WI38 (cell line): Measurements from ENCODE around the gene MED8.

ENCODE experiments used
- H3K4me3 ChIP-seq: 2 replicates; pipeline ENCODE4 v1.5.1; 2011; ENCODE audit warnings: low read depth, mild to moderate bottlenecking, control low read depth, low read length
- CTCF ChIP-seq: IDR thresholded peaks from 2 replicates; pipeline ENCODE4 v1.5.1; 2012; ENCODE audit warnings: low read depth, mild to moderate bottlenecking, control low read depth, low read length

MED8 gene

GRCh38 chr1:43368646-43369020 is 21.0 kb downstream of the MED8 start:
- peak overlapping the region; percentile 88 for H3K4me3 ChIP-seq
- TF ChIP-seq CTCF, result no peak

DNA sequence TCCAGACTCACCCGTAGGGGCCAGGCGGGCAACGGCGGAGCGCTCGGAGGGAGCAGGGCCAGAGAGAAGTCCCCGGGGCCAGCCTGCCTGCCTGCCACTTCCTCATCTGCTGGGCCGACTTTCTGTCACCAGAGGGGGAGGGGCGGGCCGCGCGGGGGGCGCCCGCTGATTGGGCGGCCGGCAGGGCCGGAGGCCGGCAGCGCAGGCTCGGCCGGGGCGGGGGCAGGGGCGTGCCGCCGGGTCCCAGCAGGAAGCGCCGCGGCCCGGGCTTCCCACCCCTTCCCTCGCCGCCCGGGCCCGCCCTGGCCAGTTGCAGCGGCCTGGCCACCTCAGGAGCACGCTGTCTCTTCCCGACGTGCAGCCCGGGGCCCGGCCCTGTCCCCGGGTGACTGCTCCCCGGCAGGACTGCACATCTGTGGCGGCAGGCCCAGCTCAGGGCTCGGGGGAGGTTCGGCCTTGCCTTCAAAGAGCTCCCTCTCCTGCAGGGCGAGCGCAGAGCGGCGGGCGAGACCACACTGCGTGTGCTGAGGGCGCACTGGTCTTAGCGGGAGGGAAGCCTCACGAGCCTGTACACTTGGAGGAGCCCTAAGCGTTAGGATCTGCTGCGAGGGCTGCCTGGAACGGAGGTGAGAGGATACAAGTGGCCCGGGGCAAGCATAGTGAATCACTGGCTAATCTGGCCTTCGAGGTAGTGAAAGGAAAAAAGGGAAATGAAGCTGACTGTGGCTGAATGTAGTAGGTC is 21.5 kb downstream of the MED8 start, which contains the start of gene ELOVL1:
ELOVL1 (minus strand) TSS at position 108 of the 742 bp plus-strand sequence. CDS start 2,402 bp downstream, outside the sequence.
- no peak for TF ChIP-seq CTCF
- peak within 1 kb of the TSS; percentile 88 for H3K4me3 ChIP-seq

- peak overlapping the region; percentile 88 for H3K4me3 ChIP-seq
- no peak for TF ChIP-seq CTCF
Measured at GRCh38 chr1:43367026-43367903, 22.3 kb downstream of the MED8 start.

GRCh38 chr1:43366601-43367025 is 23.0 kb downstream of the MED8 start:
- H3K4me3 ChIP-seq, result peak overlapping the region; percentile 88
- TF ChIP-seq CTCF, result no peak

DNA sequence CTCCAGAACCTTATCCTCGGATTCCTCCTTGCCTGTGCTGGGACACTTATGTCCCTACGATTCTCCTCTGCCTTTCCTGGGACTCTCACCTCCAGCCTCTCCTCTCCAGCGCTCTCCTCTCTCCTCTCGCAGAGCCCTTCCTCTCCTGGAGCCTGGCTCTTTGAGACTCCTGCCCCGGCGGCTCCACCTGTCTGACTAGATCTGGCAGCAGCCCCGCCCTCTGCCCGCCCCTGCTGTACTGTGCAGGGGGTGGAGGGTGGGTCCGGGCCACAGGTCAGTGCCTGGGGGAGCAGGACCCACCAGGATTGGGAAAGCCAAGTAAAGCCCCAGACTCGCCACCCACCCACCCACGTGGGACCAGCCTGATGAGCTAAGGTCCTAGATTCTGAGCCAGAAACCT is 23.4 kb downstream of the MED8 start:
- TF ChIP-seq CTCF, result no peak
- peak overlapping the region; percentile 88 for H3K4me3 ChIP-seq

DNA sequence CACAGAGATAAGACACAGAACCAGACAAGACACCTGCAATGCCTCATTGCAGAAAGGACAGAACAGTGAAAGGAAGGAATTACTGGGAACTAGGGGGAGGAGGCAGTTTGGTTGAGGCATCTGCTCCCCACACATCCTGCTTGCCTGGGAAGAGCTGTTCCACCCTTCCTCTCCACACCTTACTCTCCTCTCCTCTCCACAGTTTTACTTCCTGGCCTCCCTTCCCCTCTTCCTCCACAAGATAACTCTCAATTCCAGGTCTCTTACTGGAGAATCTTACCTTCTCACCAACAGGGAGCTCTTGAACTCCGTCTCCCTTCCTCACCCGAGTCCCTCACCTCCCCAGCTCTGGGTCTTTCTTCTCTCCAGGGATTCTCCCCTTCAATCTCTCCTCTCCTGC is 23.9 kb downstream of the MED8 start:
- H3K4me3 ChIP-seq, result no peak overlapping the region; the same call in 1 of the 2 replicates
- no peak for TF ChIP-seq CTCF

DNA sequence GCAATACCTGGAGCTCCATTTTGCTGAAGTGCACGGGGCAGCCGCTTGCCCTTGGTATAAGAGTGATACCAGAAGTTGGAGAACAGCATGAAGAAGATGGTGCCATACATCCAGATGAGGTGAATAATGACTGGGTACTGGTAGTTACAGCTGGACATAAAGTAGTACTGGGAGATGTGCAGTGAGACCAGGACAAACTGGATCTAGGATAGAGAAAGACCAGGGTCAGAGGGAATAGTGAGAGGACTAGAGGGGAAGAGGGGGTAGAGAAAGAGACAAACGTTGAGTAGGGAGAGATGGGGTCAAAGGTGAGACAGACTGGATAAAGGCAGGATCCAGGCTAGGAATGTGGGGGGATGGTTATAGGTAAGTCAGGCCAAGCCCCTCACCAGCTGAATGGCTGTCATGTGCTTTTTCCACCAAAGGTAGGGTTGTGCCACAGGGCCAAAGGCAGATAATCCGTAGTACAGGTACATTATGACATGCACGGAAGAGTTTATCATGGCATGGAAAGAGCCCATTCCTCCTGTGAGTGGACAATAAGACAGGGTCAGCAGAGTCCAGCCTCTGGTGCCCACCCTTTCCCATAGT is 25.6 kb downstream of the MED8 start:
- no peak overlapping the region for H3K4me3 ChIP-seq
- no peak for TF ChIP-seq CTCF
